ENCODE data around the gene RXRA. TPM values are rescaled to one million over a fixed set of nuclear protein-coding genes. Genes with fewer than 3 reads are reported as not detected.

Gene RXRA
- total RNA-seq, 4 donors from 2014 or later, result 41.8 to 83.1 (median 50.4) TPM

DNA sequence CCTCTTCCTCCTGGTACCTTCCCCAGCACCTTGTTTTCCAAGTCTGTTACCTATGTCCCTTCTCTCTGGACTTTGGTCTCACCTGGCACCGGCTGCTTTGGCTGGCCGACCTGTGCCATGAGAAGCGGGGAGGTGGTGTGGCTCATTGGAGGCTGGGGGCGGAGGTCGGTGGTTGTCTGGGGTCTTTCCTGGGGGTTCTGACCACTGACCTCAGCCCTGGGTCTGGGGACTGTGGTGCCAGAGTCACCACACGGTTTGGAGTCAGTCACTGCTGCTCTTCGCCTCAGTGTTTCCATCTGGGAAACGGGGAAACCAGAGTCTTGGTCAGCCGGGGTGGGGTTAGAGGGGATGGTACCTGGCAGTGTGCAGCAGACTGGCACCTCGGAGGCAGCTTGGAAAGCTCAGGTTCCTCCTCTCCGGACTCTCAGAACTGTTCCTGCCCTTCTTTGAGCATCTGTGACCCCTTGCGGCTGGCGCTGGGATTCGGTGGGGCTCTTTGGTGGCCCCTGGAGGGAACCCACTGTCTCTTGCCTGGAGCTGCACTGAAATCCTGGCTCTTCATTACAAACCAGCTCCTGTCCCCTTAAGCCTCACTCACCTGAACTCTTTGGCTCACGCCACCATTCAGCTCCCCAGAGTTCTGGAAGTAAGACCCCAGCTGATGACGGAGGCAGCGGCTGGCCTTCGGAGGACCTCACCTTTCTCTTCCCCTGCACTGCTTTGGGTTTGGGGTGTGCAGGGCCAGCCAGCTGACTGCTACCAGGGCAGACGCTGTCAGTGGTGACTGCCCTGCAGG is 4.1 kb upstream of the RXRA start:
- Histone ChIP-seq H3K4me3 (no peak overlapping the region), H3K9me3 (no peaks in the 10 kb centered on the region), H3K27ac (no peak overlapping the region), H3K36me3 (no peaks in the 10 kb centered on the region), H3K27me3 (peaks cover 0 to 4% (median 0%) of the 10 kb centered on the region in 4 donors), H3K4me1 (peaks cover 8 to 46% (median 17%) of the 10 kb centered on the region in 3 donors)
- 84 to 100% methylated on average over 5 to 13 of the region's 19 CpGs for WGBS, 2 donors
- no peak for DNase-seq
- no peak for TF ChIP-seq POLR2A (IDR thresholded peaks at IDR 0.05)
- intact Hi-C loops (cut with DNase I), result loop anchor here (10.0 kb wide), 1 partner anchor 93 kb away; no protein-coding TSS in a partner anchor

DNA sequence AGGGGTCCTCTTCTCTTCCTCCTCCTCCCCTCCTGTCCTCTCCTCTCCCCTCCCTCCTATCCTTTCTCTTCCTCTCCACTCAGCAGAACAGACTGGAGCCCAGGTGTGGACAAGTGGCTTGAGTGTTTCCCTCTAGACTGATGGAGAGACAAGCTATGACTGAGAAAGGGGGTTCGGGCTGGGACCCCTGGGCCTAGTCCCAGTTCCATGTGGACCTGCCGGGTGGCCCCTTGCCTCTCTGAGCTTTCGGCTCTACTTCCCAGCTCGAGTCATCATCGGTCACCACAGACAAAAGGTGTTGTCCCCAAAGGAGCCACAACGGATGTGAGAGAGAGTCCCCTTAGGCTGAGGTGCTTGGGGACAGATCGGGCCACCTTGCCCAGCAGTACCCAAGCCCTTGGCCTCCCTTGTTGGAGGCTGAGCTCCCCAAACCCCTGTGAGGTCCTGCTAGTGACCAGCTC is 3.4 kb upstream of the RXRA start:
- Histone ChIP-seq H3K27me3 (no peaks in the 10 kb centered on the region), H3K9me3 (no peaks in the 10 kb centered on the region), H3K27ac (peak overlapping the region in 2 of 4 donors; percentile 1 to 94), H3K4me3 (no peak overlapping the region), H3K36me3 (no peaks in the 10 kb centered on the region), H3K4me1 (peaks cover 13 to 47% (median 21%) of the 10 kb centered on the region in 3 donors)
- TF ChIP-seq POLR2A (IDR thresholded peaks at IDR 0.05), result no peak
- TF ChIP-seq, protein P1, sequence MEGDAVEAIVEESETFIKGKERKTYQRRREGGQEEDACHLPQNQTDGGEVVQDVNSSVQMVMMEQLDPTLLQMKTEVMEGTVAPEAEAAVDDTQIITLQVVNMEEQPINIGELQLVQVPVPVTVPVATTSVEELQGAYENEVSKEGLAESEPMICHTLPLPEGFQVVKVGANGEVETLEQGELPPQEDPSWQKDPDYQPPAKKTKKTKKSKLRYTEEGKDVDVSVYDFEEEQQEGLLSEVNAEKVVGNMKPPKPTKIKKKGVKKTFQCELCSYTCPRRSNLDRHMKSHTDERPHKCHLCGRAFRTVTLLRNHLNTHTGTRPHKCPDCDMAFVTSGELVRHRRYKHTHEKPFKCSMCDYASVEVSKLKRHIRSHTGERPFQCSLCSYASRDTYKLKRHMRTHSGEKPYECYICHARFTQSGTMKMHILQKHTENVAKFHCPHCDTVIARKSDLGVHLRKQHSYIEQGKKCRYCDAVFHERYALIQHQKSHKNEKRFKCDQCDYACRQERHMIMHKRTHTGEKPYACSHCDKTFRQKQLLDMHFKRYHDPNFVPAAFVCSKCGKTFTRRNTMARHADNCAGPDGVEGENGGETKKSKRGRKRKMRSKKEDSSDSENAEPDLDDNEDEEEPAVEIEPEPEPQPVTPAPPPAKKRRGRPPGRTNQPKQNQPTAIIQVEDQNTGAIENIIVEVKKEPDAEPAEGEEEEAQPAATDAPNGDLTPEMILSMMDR (IDR thresholded peaks at IDR 0.05), result no peak
- no peak for DNase-seq
- intact Hi-C loops (cut with DNase I), result loop anchor here (10.0 kb wide), 1 partner anchor 92 kb away; no protein-coding TSS in a partner anchor
- WGBS, 2 donors, result 76% methylated on average over 4 of the region's 7 CpGs; no CpG with 5 or more reads in 1 of the 2 donors

DNA sequence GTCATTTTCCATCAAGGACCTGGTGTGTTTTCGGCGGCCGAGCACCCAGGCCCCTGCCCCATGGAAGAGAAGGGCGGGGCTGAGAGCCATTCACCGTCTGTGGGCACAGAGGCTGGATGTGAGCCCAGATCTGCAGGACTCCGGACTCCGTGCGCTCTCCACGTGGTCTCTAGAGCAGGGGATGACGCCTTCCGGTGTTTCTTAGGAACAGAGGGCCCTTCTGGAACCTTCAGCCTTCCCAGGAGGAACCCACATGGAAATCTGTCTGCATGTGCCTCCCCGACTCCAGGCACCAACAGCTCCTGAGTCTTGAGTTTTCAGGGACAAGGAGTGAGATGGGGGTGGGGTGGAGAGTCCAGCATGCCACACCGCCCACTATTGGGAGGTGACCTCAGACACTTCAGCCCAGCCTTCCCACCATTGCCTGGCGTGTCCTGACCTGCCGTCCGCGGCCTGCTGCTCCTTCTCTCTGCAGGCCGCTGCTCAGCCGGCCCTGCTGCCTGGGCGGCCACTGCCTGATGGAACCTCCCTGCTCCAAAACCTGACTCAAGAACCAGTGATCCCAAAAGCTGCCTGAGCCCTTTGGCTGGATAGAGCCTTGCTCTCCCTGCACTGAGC is 2.4 kb upstream of the RXRA start:
- Histone ChIP-seq H3K36me3 (no peaks in the 10 kb centered on the region), H3K27me3 (no peaks in the 10 kb centered on the region), H3K27ac (peak overlapping the region; percentile 94 to 99 (median 97)), H3K4me1 (peaks cover 23 to 58% (median 32%) of the 10 kb centered on the region in 3 donors), H3K4me3 (no peak overlapping the region), H3K9me3 (no peaks in the 10 kb centered on the region)
- WGBS, 2 donors, result 42 to 63% methylated on average over 12 to 13 of the region's 20 CpGs
- intact Hi-C loops (cut with DNase I), result loop anchor here (10.0 kb wide), 1 partner anchor 91 kb away; no protein-coding TSS in a partner anchor
- DNase-seq, result no peak
- no peak for TF ChIP-seq POLR2A (IDR thresholded peaks at IDR 0.05)
- TF ChIP-seq, protein P1 (IDR thresholded peaks at IDR 0.05), result peak in 1 of 6 experiments; percentile 5

DNA sequence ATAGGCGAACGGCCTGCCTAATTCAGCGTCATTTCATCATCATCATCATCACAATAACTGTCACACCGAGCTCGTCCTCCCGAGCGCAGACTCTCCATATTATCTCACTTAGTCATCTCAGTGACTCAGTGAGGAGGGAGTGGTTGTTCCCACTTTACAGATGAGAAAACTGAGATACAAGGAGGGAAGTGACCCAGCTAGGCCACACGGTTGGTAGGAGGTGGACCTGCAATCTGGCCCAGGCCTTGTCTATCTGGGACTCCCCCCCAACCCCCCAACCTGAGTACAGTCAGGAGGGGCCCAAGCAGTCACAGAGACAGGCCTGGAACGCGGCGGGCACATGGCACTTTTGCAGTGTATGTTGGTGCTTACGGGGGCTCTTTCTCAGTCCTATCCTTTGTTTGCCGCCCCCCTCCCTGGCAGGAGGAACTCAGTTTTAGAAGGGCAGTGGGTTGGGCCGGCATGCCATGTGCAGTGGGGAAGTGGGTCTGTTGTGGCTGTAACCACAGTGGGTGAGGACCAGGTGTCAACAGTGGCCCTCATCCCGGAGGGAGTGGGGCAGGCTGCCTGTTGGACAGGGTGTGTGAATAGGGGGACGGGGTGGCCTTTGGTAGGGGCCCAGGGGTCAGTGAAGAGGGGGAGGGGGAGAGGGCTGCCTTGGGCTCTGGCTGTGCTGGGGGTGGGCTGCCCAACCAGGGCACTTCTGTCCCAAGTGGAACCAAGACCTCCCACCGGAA is 1.7 kb upstream of the RXRA start:
- no peak for DNase-seq
- peaks cover 30 to 64% (median 38%) of the 10 kb centered on the region in 3 donors for H3K4me1 ChIP-seq
- no peaks in the 10 kb centered on the region for H3K9me3 ChIP-seq
- H3K27me3 ChIP-seq, result no peaks in the 10 kb centered on the region
- 44 to 51% methylated on average over 9 to 13 of the region's 17 CpGs for WGBS, 2 donors
- intact Hi-C loops (cut with DNase I), result loop anchor here (10.0 kb wide), 1 partner anchor 90 kb away; no protein-coding TSS in a partner anchor
- peak overlapping the region; percentile 61 to 95 (median 69) for H3K4me3 ChIP-seq
- H3K27ac ChIP-seq, result peak overlapping the region; percentile 94 to 99 (median 97)
- no peaks in the 10 kb centered on the region for H3K36me3 ChIP-seq
- TF ChIP-seq POLR2A (IDR thresholded peaks at IDR 0.05), result no peak
- TF ChIP-seq, protein P1 (IDR thresholded peaks at IDR 0.05), result no peak

DNA sequence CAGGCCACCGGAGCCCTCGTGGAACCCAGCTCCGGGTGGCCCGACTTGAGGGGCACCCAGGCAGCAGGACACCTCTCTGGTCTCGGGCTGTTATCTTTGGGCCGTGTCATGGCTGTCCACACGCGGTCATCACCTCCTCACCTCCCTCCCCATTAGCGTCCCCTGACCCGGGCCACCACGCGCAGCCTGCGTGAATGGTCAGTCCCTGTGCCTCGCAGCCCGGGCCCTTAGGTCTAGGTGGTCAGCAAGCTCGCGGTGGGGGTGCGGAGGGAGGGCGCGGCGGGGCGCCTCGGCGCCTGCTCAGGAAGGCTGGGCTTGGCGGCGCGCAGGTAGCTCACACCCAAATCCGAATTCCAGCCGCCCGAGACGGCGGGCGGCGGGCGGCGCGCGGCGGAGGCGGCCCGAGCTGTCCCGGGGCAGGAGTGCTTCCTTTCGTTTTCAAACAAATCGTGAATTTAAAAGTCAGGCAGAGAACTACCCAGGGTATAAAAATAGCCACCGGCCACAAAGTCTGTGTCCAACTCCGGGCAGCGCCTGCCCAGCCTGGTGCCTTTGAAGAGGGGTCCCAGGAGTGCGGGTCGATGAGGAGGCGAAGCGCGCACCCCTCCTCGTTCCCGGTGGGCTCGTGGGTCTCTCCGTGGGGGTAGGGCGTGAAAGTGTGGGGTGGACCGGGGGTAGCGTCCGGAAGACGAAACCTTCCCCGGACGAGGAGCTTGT is 1.0 kb upstream of the RXRA start:
- no peaks in the 10 kb centered on the region for H3K9me3 ChIP-seq
- peak overlapping the region; percentile 94 to 99 (median 97) for H3K27ac ChIP-seq
- 0 to 3% methylated on average over 1 to 6 of the region's 63 CpGs for WGBS, 2 donors
- intact Hi-C loops (cut with DNase I), result loop anchor here (10.0 kb wide), 1 partner anchor 90 kb away; no protein-coding TSS in a partner anchor
- no peak for DNase-seq
- no peaks in the 10 kb centered on the region for H3K27me3 ChIP-seq
- no peaks in the 10 kb centered on the region for H3K36me3 ChIP-seq
- no peak for TF ChIP-seq POLR2A (IDR thresholded peaks at IDR 0.05)
- TF ChIP-seq, protein P1 (IDR thresholded peaks at IDR 0.05), result no peak
- H3K4me3 ChIP-seq, result peak overlapping the region; percentile 61 to 95 (median 69)
- peaks cover 37 to 72% (median 46%) of the 10 kb centered on the region in 3 donors for H3K4me1 ChIP-seq
